ENCODE results near the gene NLK.
A peak's percentile ranks its signal among the peaks of the same experiment; 100 is the strongest.

- no peak for TF ChIP-seq CTCF (conservative IDR thresholded peaks at IDR 0.05; ENCODE audit: low read depth, low read length)
- no peak for TF ChIP-seq POLR2A (IDR thresholded peaks at IDR 0.05; ENCODE audit: low read depth, low read length)
- no peak for TF ChIP-seq MXI1 (IDR thresholded peaks at IDR 0.05; ENCODE audit: borderline replicate concordance, low read depth, low read length)
- TF ChIP-seq MAZ (IDR thresholded peaks at IDR 0.05; ENCODE audit: borderline replicate concordance, low read depth, low read length) = no peak
- TF ChIP-seq CHD1 (IDR thresholded peaks at IDR 0.05; ENCODE audit: low read depth, low read length) = no peak
- TF ChIP-seq CEBPB (IDR thresholded peaks at IDR 0.05; ENCODE audit: low read depth, low read length) = no peak
- no peak for TF ChIP-seq USF2 (IDR thresholded peaks at IDR 0.05; ENCODE audit: low read depth, low read length)
- TF ChIP-seq MAFK (IDR thresholded peaks at IDR 0.05; ENCODE audit: low read depth, low read length) = peak; percentile 96
Observed at GRCh38 chr17:28112606-28113005, 70.1 kb downstream of the NLK start.

Data from IMR-90 (cell line).